Brain microvascular endothelial cell (primary cell): ENCODE results near the gene TSPAN11.

Source experiments
- DNase-seq: peaks from one replicate; pipeline ENCODE4 v3.0.0-alpha.2; 2020
- H3K27ac ChIP-seq: fragments of 250-450 bp; sonication (Bioruptor Pico); 2 replicates; pipeline ENCODE4 v1.5.1; 2020; ENCODE audit warnings: mild to moderate bottlenecking, moderate library complexity
- H3K27me3 ChIP-seq: fragments of 250-450 bp; sonication (Bioruptor Pico); replicated peaks from 2 replicates; pipeline ENCODE4 v1.5.1; 2020; ENCODE audit warnings: mild to moderate bottlenecking
- H3K36me3 ChIP-seq: fragments of 250-450 bp; sonication (Bioruptor Pico); replicated peaks from 2 replicates; pipeline ENCODE4 v1.5.1; 2020; ENCODE audit warnings: mild to moderate bottlenecking
- H3K4me3 ChIP-seq: 2 replicates; pipeline ENCODE4 v1.5.1; 2011; ENCODE audit warnings: low read depth, mild to moderate bottlenecking, control low read depth, low read length, moderate library complexity
- CTCF ChIP-seq: IDR thresholded peaks from 2 replicates; pipeline ENCODE4 v1.5.1; 2011; ENCODE audit warnings: low read depth, mild to moderate bottlenecking, moderate library complexity, low read length, control low read depth, inconsistent platforms; ENCODE audit errors: missing control alignments
- in situ Hi-C: cut with HindIII; loops from 2 replicates; pipeline ENCODE4 v1.10.0; 2017; ENCODE audit warnings: low sequenced_read_pairs, low pct_ligation_motif_present

The TSPAN11 gene

GRCh38 chr12:30953257-30953656, 26.7 kb downstream of the TSPAN11 start:
- in situ Hi-C loops, result no loop called here
- no peaks in the 10 kb centered on the region for H3K36me3 ChIP-seq
- DNase-seq, result no peak
- no peaks in the 10 kb centered on the region for H3K27me3 ChIP-seq
- no peak overlapping the region for H3K4me3 ChIP-seq
- H3K27ac ChIP-seq, result no peak overlapping the region
- no peak for TF ChIP-seq CTCF

DNA sequence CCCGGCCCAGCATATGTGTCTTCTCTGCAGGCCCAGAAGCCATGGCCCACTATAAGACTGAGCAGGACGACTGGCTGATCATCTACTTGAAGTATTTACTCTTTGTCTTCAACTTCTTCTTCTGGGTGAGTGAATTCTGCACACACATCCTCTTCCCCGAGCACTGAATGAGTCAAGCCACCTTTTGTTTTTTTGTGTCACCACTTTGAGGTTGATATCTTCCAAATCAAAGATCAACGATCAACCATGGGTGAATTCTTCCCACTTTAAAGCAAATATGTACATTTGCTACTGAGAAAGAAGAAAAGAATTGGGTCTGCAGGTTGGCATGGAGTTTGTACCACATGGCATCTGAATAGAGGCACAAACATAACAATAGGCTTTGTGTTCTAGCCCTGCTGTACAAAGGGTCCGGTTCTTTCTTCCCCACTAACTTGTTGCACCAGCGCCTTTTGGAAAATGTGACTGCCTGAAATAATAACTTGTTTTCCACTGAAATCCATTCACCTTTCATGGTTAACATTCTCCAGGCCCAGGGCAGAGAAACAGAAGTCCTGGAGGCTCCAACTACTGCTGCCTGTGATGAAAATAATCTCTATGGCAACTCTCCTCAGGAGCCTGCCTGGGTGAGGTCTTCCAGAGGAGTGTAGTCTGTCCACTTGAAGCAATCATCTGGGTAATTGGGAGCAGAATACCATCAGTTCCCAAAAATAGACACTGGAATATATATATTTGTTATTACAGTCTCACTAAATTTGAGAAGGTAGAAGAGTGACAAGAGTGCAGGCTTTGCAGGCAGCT, 27.6 kb downstream of the TSPAN11 start:
- DNase-seq, result no peak
- Histone ChIP-seq H3K36me3 (no peaks in the 10 kb centered on the region), H3K27ac (no peak overlapping the region), H3K4me3 (no peak overlapping the region), H3K27me3 (no peaks in the 10 kb centered on the region)
- TF ChIP-seq CTCF, result no peak
- in situ Hi-C loops, result no loop called here

DNA sequence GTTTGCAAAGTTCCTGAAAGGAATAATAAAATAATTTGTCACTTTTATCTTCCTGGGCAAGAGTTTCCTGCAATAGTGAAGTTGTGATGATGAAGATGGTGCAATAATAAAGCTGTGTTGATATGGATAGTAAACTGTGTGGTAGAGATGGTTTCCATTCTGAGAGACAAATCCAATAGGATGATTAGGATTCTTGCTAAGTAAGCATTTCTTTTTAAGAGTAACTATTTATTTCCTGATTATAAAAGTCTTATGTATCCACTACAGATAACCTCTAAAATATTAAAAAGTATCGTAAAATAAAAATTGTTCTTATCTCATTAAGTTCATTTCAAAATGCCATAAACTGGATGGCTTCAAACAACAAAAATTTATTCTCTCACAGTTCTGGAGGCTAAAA, 28.7 kb downstream of the TSPAN11 start:
- Histone ChIP-seq H3K4me3 (no peak overlapping the region), H3K27me3 (no peaks in the 10 kb centered on the region), H3K36me3 (no peaks in the 10 kb centered on the region), H3K27ac (no peak overlapping the region)
- in situ Hi-C loops, result no loop called here
- DNase-seq, result no peak
- TF ChIP-seq CTCF, result no peak

DNA sequence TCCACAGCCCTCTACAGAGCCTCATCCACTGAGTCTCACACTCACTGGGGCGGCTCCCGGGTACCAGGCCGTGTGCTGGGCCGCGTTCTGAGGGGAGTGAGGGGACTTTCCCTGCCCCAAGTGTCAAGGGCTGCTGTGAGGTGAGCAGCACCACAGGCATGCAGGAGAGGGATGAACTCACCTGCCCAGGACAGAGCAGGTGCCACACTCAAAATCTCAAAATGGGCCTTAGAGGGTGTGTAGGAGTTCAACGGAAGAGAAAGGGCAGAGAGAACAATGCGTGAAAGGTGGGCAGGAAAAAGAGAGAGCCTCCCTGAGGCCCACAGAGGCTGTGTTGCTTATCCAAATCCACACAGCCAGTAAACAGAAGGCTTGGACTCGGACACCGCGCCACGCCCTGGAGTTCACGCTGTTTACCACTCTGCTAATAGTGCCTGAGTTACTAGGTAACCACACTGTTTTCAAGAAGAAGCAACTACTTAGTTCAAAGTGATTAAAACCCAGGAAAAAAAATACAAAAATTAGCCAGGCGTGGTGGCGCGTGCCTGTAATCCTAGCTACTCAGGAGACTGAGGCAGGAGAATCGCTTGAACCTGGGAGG, 32.7 kb downstream of the TSPAN11 start:
- Histone ChIP-seq H3K27ac (no peak overlapping the region), H3K4me3 (no peak overlapping the region), H3K27me3 (no peaks in the 10 kb centered on the region), H3K36me3 (no peaks in the 10 kb centered on the region)
- no peak for DNase-seq
- in situ Hi-C loops, result no loop called here
- TF ChIP-seq CTCF, result no peak

DNA sequence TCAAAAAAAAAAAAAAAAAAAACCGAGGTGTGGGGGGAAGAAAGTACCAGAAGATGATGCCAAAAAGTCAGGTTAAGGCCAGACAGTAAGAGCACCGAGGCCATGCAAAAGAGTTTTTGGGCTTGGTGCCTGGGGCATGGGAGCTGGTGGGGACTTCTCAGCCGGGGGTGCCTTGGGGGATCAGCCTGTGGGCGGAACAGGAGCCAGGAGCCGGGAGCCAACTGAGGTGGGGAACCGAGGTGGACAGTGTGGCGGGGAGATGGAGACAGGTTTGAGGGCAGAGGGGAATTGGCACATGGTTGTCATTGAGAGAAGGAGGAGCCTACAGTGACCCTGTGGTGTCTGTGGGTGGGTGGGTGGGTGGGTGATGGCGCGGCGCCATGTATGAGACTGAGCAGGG, 33.2 kb downstream of the TSPAN11 start:
- H3K27ac ChIP-seq, result no peak overlapping the region
- no peak for TF ChIP-seq CTCF
- no peaks in the 10 kb centered on the region for H3K27me3 ChIP-seq
- H3K36me3 ChIP-seq, result no peaks in the 10 kb centered on the region
- in situ Hi-C loops, result no loop called here
- no peak overlapping the region for H3K4me3 ChIP-seq
- no peak for DNase-seq
